HG02885 (cell line): ENCODE measurements around the gene ANKRD52.
A peak's percentile ranks its signal among the peaks of the same experiment; 100 is the strongest.
"Not testable (repeated sequence)": the region's sequence is repeated elsewhere in the genome, so short reads cannot be mapped to it uniquely, and the experiment has no call there.

Source experiments
- ATAC-seq: cut with Tn5 transposase; IDR thresholded peaks from one replicate; pipeline ENCODE4 v1.9.1; 2021; ENCODE audit warnings: mild to moderate bottlenecking; ENCODE audit not compliant: unreplicated experiment, poor library complexity

The ANKRD52 gene

GRCh38 chr12:56219840-56220239, 38.3 kb downstream of the ANKRD52 start:
- ATAC-seq, result no peak

GRCh38 chr12:56216461-56216860, 41.7 kb downstream of the ANKRD52 start:
- ATAC-seq, result no peak

GRCh38 chr12:56213878-56214277, 44.3 kb downstream of the ANKRD52 start:
- ATAC-seq, result no peak

- no peak for ATAC-seq
These were observed 45.8 kb downstream of the ANKRD52 start for GRCh38 chr12:56212361-56212760.

GRCh38 chr12:56208006-56208405, 50.2 kb downstream of the ANKRD52 start:
- ATAC-seq, result no peak

- no peak for ATAC-seq
These were observed 51.6 kb downstream of the ANKRD52 start for GRCh38 chr12:56206452-56207166.

- ATAC-seq, result no peak
These were observed 52.7 kb downstream of the ANKRD52 start for GRCh38 chr12:56205445-56205844.

GRCh38 chr12:56204275-56204674, 53.9 kb downstream of the ANKRD52 start:
- no peak for ATAC-seq

GRCh38 chr12:56202838-56203237, 55.3 kb downstream of the ANKRD52 start:
- ATAC-seq, result no peak

- no peak for ATAC-seq
These were observed 55.8 kb downstream of the ANKRD52 start for GRCh38 chr12:56202366-56202765.

- no peak for ATAC-seq
These were observed 59.3 kb downstream of the ANKRD52 start for GRCh38 chr12:56198836-56199235.

GRCh38 chr12:56197921-56198635, 60.1 kb downstream of the ANKRD52 start:
- ATAC-seq, result no peak

GRCh38 chr12:56196818-56197550, 61.2 kb downstream of the ANKRD52 start:
- not testable (repeated sequence) for ATAC-seq

- no peak for ATAC-seq
These were observed 65.1 kb downstream of the ANKRD52 start for GRCh38 chr12:56193025-56193578.

- no peak for ATAC-seq
These were observed 65.6 kb downstream of the ANKRD52 start for GRCh38 chr12:56192582-56192981.

GRCh38 chr12:56190695-56191155, 67.5 kb downstream of the ANKRD52 start:
- ATAC-seq, result no peak

- peak; percentile 33 for ATAC-seq
These were observed 68.1 kb downstream of the ANKRD52 start for GRCh38 chr12:56189918-56190694.

GRCh38 chr12:56189099-56189917, 68.9 kb downstream of the ANKRD52 start, which contains the start of gene SMARCC2:
TSS of gene SMARCC2 (minus strand) at chr12:56189483. CDS start at chr12:56189461, 22 bp downstream.
- peak; percentile 86 for ATAC-seq

GRCh38 chr12:56188778-56189098, 69.4 kb downstream of the ANKRD52 start:
- ATAC-seq, result no peak
